HG03378 (cell line): ENCODE data around the gene TMEM19.

Experiments used
- ATAC-seq: cut with Tn5 transposase; IDR thresholded peaks from one replicate; pipeline ENCODE4 v1.9.1; 2021; ENCODE audit warnings: mild to moderate bottlenecking, moderate library complexity; ENCODE audit not compliant: unreplicated experiment

TMEM19 gene

GRCh38 chr12:71685914-71686657, at the start of gene TMEM19:
TSS of gene TMEM19 (plus strand) at chr12:71686082. CDS start at chr12:71686681, 599 bp downstream.
- ATAC-seq: peak; percentile 77

- ATAC-seq: no peak
These were observed 49.2 kb upstream of the TMEM19 start for GRCh38 chr12:71636704-71637115.

GRCh38 chr12:71638499-71638898, 47.4 kb upstream of the TMEM19 start:
- ATAC-seq: no peak

- no peak for ATAC-seq
These were observed 46.5 kb upstream of the TMEM19 start for GRCh38 chr12:71639341-71639760.

GRCh38 chr12:71640316-71640715, 45.6 kb upstream of the TMEM19 start:
- no peak for ATAC-seq

- ATAC-seq: no peak
These were observed 44.5 kb upstream of the TMEM19 start for GRCh38 chr12:71641390-71641789.

- ATAC-seq: peak; percentile 49
These were observed 43.6 kb upstream of the TMEM19 start for GRCh38 chr12:71642264-71642663.

GRCh38 chr12:71645268-71645667, 40.6 kb upstream of the TMEM19 start:
- no peak for ATAC-seq

- ATAC-seq: no peak
These were observed 39.4 kb upstream of the TMEM19 start for GRCh38 chr12:71646512-71646911.

- no peak for ATAC-seq
These were observed 37.3 kb upstream of the TMEM19 start for GRCh38 chr12:71648537-71648936.

GRCh38 chr12:71649401-71649800, 36.5 kb upstream of the TMEM19 start:
- ATAC-seq: no peak

- no peak for ATAC-seq
These were observed 33.2 kb upstream of the TMEM19 start for GRCh38 chr12:71652656-71653055.

GRCh38 chr12:71653137-71653536, 32.7 kb upstream of the TMEM19 start:
- ATAC-seq: no peak

GRCh38 chr12:71654200-71654599, 31.7 kb upstream of the TMEM19 start:
- no peak for ATAC-seq

- ATAC-seq: no peak
These were observed 30.4 kb upstream of the TMEM19 start for GRCh38 chr12:71655495-71655894.

- ATAC-seq: no peak
These were observed 30.0 kb upstream of the TMEM19 start for GRCh38 chr12:71655907-71656306.

GRCh38 chr12:71656740-71657139, 29.1 kb upstream of the TMEM19 start:
- no peak for ATAC-seq

GRCh38 chr12:71661977-71662530, 23.8 kb upstream of the TMEM19 start:
- ATAC-seq: no peak

GRCh38 chr12:71662849-71663560, 22.9 kb upstream of the TMEM19 start:
- peak; percentile 27 for ATAC-seq

- ATAC-seq: peak; percentile 97
These were observed 22.1 kb upstream of the TMEM19 start, which contains the start of the genes THAP2 and ZFC3H1 for GRCh38 chr12:71663561-71664410. TSS of gene THAP2 (plus strand) at chr12:71664301. CDS start at chr12:71664510, 209 bp downstream. TSS of gene ZFC3H1 (minus strand) at chr12:71663848. CDS start at chr12:71663610, 238 bp downstream.
